ENCODE measurements around the gene PEX5L.

DNA sequence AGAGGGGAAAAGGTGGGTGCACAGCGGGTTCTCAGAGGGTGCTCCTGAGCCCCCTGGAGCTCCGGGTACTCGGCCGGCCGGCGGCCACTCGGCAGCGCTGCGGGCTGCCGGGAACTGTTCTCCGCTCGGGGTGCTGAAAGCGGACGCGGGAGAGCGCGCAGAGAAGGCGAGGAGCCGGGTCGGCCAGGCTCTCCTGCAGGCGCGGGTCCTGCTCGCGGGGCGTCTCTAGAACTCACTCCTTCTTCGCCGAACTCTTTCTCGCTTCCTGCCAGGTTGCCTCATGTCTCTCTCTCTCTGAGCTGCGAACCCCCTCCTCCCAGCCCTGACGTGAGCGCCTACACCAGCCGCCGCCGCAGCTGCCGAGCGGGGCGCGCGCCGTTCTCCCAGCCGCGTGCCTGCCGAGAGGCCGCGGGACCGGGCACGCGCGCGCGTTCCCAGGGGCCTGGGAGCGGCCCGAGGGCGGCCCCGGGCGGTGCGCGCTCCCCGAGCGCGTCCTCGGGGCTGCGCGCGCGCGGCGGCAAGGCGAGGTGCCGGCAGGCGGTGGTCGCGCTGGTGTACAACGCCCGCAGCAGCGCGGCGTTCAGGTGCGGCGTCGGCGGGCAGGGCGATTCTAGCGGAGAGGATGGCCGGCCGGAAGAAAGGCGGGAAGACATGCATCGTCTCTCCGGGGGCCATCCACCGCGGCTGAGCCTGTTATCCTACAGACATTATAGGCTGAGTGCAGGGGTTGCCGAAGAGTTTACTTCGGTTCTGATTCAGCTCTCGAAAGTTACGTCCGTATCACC is at the start of gene PEX5L:
- TF ChIP-seq CTCF (IDR thresholded peaks at IDR 0.05), result no peak
- TF ChIP-seq POLR2A (IDR thresholded peaks at IDR 0.05), result no peak
